GM19324 (cell line): Measurements from ENCODE around the gene PKN3.
A peak's percentile ranks its signal among the peaks of the same experiment; 100 is the strongest.
"Not testable (repeated sequence)": the region's sequence is repeated elsewhere in the genome, so short reads cannot be mapped to it uniquely, and the experiment has no call there.

Source experiments
- ATAC-seq: cut with Tn5 transposase; IDR thresholded peaks from one replicate; pipeline ENCODE4 v1.9.1; 2021; ENCODE audit warnings: mild to moderate bottlenecking, moderate library complexity; ENCODE audit not compliant: unreplicated experiment, low FRiP score

The PKN3 gene

GRCh38 chr9:128689820-128690683 lies 12.3 kb upstream of the PKN3 start:
- ATAC-seq, result no peak

DNA sequence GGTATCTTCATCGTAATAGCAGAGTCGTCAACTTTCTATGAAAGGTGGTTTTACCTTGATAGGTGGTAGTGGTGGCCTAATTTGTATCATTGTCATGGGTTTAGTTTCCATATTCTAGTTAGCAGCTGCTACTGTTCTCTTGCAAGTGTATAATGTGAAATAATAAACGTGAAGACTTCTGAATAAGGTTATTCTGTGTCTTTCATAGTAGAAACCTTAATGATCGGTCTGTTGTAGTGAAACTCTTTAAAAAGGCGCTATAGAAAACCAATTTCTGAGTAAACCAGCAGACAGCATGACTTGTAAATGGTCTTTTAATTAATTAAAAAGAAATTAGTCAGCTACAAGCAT lies 11.6 kb upstream of the PKN3 start:
- ATAC-seq, result no peak

DNA sequence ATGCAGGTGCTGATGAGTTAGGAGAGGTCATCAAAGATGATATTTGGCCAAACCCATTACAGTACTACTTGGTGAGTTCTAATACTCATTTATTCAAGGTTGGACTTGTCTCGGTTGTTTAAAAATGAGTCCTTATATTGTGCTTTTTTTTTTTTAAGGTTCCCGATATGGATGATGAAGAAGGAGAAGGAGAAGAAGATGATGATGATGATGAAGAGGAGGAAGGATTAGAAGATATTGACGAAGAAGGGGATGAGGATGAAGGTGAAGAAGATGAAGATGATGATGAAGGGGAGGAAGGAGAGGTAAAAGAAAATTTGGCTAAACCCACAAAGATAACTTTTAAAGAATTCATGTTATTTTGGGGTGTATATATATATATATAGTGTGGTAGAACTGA lies 8.6 kb upstream of the PKN3 start:
- not testable (repeated sequence) for ATAC-seq

DNA sequence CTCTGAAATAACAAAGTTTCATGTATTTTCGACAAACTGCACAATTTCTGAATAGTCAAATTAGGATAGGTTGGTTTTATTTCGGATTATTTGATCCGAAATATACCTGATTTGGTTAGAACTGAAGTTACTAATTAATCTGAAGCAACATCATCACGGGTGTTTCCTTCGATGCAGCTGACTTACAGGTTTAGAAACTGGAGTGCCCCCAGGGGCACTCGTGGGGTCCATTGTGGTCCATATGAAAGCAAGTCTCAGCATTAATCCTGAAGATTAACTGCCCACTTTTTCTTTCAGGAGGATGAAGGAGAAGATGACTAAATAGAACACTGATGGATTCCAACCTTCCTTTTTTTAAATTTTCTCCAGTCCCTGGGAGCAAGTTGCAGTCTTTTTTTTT lies 8.0 kb upstream of the PKN3 start:
- ATAC-seq, result no peak

DNA sequence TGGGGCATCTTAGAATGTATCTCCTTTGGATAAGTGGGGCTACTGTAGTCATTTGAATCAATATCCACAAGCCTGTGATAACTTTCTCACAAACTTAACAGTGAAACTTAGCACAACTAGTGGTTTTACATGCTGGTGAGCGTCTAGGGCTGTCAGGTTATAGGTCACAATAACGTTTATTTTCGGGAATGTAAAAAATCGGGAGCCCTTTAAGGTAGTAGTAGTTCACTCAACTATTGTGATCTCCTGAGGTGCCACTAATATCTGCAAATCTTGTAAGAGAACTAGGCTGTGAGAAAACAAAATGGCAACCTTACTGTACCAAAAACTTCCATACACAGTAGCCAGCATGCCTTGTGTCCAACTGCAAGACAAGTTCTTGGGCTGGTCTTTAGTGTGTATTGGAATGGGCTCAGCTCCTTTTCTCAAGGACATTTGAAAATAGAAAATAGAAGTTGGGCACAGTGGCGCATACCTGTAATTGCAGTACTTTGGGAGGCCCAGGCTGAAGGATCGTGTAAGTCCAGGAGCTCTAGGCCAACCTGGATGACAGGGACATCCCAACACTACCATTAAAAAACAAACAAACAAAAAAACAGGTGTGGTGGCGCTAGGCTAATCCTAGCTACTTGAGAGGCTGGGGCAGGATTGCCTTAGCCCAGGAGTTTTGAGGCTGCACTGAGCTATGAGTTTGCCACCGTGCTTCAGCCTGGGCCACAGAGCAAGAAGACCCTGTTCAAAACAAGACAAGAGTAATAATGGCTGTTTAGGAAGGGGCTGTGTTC lies 5.2 kb upstream of the PKN3 start:
- no peak for ATAC-seq

DNA sequence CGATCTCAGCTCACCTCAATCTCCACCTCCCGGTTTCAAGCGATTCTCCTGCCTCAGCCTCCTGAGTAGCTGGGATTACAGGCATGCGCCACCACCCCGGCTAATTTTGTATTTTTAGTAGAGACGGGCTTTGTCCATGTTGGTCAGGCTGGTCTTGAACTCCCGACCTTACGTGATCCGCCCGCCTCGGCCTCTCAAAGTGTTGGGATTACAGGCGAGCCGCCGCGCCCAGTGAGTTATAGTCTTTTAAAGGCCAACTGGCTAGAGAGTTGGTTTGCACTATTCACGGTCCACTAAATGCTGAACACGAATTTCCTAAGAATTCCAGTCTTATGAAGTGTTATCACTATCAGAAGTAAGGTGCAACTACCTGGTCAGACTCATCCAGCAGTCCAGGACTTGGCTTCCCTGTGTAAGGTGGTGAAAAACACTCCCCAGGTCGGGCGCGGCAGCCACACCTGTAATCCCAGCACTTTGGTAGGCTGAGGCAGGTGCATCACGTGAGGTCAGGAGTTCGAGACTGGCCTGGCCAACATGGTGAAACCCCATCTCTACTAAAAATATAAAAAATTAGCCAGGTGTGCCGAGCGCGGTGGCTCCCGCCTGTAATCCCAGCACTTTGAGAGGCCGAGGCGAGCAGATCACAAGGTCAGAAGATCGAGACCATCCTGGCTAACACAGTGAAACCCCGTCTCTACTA lies 3.1 kb upstream of the PKN3 start:
- not testable (repeated sequence) for ATAC-seq

DNA sequence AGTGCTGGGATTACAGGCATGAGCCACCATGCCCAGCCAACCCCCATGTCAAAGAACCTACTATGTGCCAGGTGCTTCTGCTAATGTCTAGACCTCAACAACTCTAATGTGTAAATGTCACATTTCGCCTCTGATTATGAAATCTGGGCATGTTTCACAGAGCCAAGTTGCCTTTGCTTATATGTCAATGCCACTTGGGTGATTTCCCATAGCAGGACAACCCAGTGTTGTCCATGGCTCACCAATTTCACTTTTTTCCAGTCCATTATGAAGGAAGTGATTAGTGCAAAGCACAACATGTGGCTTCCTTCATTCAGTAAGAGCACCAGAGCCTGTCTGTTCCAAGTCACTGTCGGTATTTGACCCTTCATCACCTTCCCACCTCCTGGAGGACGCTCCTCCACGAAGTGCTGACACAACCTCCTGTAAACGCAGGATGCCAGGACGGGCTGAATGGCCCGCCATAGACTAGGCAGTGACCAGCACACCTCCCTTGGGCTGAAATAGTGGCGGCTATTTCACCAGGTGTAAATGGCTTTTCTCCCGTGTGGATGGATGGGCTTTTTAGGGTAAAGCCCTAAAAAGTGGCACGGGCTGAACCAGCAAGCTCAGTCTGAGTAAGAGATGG lies 962 bp upstream of the PKN3 start:
- no peak for ATAC-seq

- ATAC-seq, result peak; percentile 8
These were observed 779 bp downstream of the PKN3 start for GRCh38 chr9:128702949-128703615.

DNA sequence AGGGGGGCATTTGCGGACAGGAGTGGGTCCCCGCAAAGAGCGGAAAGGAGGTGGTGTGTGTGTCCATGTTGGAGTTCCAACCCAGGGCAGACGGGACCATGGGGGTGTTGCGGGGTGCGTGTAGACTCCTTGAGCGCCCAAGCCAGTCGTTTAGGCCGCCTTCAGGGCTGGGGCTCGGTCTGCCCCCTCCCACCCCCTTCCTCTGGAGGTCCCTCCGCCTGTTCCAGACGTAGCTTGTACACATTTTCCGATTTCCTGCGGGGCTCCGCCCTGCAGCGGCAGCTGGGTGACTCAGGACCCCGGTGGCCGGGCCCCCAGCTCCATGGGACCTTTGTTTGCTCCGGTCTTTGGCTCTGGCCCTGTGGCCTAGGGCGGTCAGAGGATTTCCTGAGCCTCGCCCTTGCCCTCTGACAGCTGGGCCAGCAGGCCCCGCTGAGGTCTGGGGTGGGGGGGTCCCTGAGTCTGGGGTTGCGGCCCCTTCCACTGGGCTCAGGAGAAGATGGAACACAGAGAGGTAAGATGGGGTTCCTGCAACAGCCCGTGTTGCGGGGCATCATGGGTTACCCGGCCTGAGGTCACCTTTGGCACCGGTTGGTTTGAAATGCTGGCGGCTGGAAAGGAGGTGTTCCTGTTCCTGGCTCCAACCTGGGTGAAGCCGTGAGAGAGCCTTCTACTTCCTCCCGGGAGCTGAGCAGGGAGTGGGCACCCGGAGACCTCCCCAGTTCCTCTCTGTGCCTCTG lies 1.5 kb downstream of the PKN3 start:
- ATAC-seq, result no peak

GRCh38 chr9:128704356-128704670 lies 2.0 kb downstream of the PKN3 start:
- ATAC-seq, result no peak

DNA sequence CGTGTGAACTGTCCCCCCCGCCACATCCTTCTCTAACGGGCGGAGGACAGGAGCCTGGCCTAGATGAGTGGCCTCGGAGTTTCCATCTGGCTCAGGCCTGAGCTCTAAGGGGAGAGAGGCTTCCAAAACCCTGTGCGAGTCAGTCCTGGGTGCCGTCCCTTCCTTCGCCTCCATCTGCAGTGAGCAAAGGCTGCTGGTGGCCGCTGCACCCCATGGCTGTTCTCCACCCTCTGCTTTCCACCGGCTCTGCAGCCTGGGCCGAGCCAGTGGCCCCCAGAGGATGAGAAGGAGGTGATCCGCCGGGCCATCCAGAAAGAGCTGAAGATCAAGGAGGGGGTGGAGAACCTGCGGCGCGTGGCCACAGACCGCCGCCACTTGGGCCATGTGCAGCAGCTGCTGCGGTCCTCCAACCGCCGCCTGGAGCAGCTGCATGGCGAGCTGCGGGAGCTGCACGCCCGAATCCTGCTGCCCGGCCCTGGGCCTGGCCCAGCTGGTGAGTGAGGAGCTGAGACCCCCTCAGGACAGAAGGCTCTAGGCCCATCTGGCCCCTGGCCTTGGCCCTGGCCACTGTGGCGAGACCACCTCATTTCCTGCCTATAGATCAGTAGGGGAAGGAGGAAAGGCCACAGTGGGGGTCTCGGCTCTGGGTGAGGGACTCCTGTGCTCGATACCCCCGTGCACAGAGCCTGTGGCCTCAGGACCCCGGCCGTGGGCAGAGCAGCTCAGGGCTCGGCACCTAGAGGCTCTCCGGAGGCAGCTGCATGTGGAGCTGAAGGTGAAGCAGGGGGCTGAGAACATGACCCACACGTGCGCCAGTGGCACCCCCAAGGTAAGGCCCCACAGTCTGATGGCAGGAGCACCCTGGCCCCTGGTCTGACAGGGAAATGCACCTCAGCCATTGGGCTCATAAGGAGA lies 3.0 kb downstream of the PKN3 start:
- ATAC-seq, result no peak

DNA sequence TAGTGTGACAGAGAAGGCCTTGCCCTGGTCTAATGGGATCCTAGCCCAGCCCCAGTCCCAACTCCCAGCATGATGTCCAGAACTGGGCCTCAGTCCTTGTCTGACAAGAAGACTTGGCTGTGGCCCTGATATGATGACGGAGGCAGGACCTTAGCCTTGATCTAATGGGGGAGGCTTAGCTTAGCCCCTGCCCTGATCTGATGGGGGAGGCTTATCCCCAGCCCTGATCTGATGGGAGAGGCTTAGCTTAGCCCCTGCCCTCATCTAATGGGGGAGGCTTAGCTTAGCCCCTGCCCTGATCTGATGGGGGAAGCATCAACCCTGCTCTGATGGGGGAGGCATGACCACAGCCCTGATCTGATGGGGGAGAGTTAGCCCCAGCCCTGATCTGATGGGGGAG lies 3.7 kb downstream of the PKN3 start:
- no peak for ATAC-seq

DNA sequence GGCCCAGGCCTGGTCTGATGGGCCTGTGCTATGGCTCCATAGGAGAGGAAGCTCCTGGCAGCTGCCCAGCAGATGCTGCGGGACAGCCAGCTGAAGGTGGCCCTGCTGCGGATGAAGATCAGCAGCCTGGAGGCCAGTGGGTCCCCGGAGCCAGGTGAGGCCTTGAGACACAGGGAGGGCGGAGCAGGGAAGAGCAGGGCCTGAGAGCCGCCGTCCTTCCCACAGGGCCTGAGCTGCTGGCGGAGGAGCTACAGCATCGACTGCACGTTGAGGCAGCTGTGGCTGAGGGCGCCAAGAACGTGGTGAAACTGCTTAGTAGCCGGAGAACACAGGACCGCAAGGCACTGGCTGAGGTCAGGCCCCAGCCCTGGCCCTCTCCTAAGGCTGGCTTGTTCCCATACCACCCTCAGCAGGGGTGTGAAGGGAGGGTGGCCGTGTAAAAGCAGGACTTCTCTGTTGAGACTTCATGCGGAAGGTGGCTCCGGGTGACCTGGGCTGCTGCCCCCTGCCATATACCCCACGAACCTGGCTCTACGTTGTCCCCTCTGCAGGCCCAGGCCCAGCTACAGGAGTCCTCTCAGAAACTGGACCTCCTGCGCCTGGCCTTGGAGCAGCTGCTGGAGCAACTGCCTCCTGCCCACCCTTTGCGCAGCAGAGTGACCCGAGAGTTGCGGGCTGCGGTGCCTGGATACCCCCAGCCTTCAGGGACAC lies 4.5 kb downstream of the PKN3 start:
- ATAC-seq, result no peak

- no peak for ATAC-seq
These were observed 5.1 kb downstream of the PKN3 start for GRCh38 chr9:128707446-128707845.

GRCh38 chr9:128712451-128713410 lies 10.4 kb downstream of the PKN3 start:
- ATAC-seq, result no peak

GRCh38 chr9:128713411-128713780 lies 11.1 kb downstream of the PKN3 start:
- no peak for ATAC-seq

GRCh38 chr9:128713941-128714573 lies 11.8 kb downstream of the PKN3 start:
- ATAC-seq, result no peak
